Measurements from ENCODE around the gene TMEM131L.

The TMEM131L gene

DNA sequence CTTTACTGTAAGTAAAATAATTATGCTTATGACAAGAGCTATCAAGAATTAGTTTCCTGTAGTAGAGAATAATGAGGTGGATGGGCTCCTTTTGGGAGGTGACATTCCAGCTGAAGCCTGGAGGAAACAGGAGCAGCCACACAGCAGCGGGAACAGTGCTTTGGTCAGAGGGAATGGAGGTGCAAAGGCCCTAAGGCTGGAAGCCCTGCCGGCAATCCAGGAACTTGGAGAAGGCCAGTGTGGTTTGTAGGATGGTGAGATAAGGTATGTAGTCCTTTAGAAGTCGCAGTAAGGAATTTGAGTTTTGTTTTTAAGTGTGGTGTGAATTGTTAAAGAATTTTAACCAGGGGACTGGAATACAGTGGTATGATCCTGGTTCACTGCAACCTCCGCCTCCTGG lies 8.1 kb downstream of the TMEM131L start:
- DNase-seq (ENCODE audit: low read depth): no peak

DNA sequence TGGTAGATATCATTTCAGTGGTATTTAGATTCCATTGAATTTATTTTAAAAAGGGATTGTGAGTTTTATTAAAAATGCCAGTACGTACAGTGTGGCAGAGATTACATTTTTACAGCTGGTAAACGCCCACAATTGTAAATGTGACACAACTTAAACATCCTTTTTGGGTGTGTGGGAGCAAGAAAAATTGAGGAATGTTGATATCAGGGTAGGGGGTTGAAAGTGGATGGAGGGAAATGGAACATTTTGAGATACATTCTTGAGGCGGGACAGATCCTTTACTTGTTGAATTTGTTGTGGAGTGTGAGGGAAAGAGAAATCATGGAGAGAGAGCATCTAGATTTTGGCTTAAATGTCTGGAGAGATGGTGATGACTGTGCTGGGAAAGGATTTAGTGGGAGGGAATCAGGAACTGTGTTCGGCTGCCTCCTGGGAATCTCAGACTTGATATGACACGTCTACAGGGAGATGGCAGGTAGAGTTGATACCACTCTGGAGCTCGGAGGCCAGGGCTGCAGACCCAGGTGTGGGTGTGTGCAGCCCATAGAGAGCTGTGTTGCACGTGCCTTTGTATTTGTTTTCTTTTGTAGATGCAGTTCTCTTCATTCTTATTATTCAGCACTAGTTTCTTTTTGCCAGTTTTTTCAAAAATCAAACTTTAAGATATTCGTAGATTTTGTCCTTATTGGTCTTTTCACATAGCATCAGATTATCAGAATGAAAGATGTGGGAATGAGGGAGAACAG lies 10.8 kb downstream of the TMEM131L start:
- DNase-seq (ENCODE audit: low read depth): no peak

DNA sequence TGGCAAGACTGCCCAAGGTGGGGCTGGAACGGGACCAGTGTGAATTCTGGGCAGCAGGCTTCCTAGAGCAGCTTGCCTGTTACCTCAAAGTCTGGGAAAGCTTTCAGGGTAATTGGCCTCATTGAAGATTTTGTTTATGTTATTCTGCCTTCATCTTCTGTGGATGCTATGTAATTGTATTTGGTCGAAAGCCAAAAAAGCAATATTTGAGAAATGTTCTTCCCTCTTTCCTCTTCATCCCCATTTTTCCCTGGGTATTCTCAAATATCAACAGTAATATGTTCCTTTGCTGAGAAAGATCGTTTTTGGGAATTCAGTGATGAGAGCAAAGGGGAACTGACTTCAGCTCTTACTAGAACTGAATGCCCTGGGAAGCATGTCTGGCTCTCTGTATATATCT lies 12.9 kb downstream of the TMEM131L start:
- no peak for DNase-seq (ENCODE audit: low read depth)

DNA sequence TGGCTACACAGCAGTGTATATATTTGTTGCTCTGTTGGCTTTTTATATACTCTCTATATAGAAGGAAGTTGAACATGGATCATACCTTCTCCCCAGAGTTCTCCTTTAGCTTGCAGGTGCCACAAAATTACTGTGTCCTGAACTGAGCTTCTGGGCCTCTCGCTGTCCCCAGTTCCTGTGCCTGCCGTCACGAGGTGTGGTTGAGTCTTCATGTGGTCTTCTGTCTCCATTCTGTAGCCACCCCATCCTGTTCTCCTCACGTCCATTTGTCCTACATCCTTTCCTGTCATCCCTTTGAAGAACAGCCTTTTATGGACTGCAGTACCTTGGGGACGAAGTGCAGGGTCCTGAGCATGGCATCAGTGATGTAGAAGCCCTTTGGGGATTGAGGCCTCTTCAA lies 14.5 kb downstream of the TMEM131L start:
- no peak for DNase-seq (ENCODE audit: low read depth)

DNA sequence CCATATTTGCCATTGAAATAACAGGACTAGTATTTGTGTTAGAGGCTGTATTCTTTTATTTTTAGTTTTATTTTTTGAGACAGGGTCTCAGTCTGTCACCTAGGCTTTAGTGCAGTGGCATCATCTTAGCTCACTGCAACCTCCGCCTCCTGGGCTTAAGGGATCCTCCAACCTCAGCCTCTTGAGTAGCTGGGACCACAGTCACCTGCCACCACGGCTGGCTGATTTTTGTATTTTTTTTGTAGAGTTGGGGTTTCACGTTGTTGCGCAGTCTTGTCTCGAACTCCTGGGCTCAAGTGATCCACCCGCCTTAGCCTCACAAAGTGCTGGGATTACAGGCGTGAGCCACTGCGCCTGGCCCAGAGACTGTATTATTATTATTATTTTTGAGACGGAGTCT lies 15.3 kb downstream of the TMEM131L start:
- no peak for DNase-seq (ENCODE audit: low read depth)

DNA sequence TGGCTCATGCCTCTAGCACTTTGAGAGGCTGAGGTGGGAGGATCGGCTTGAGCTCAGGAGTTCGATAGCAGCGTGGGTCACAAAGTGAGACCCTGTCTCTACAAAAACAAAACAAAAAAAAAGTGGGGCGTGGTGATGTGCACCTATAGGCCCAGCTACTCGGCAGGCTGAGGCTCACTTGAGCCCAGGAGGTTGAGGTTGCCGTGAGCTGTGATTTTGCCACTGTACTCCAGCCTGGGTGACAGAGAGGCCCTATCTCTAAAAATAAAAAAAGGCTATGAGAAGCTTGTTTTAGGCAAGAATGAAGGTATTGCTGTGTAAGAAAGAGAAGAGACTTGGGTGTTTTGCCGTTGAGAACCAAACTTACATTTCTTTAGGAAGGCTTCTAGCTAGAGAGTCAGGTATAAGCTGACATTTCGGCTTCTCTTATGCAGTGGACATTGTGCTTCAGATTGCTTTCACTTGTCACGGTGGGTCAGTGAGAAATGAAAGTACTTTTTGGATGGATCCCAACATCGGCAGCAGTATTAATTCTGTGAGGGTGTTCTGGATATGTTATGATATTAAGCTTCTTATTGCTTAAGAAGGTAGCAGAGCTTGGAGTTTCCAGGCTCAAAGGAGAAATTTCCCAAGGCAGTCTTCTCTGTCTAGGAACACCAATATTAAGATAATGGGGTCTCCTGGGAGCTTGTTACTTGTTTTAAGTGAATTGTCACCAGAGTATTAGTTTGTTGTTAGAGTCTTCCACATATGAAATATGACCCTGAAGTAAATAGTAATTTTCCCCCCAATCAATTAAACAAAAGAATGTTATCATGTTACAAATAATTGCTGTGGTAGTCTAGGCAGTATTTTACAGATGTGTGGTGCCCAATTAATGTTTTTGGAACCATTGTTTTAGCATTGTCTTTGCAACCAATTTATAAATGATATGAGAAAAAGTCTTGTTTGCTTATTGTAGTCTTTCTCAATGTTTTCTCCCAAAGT lies 17.6 kb downstream of the TMEM131L start:
- no peak for DNase-seq (ENCODE audit: low read depth)

DNA sequence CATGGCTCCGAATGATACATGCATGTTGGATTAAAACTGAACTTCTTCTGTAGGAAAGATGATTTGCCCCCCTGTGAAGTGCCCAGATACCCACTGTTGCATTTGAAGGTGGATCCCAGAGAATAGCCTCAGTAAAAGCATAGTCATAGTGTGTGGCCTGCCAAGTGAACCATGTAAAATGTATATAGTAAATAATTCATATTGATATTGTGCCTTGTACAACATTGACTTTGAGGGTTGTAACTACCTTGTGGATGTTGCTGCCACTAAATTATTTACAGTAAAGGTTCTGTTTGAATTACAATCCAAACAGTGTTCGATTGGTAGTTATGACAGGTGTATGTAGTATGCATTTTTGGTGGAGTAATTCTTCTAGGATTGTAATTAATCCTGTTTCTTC lies 19.2 kb downstream of the TMEM131L start:
- no peak for DNase-seq (ENCODE audit: low read depth)

DNA sequence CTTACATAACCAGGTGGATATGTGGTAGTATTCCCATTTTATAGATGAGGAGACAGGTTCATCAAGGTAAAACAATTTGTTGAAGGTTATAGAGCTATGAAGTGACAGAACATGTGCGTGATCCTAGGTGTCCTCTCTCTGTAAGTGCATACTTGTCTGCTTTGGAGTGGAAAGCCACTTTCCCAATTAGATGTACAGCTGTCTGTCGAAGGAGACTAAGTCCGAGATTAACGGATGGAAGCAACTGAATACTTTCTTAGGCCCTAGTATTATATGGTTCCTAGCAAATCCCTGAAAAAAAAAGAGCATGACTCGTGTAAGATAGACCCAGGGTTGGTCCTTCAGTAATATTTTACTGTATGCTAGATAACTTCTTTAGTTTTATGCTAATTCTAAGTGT lies 19.7 kb downstream of the TMEM131L start:
- DNase-seq (ENCODE audit: low read depth): no peak

DNA sequence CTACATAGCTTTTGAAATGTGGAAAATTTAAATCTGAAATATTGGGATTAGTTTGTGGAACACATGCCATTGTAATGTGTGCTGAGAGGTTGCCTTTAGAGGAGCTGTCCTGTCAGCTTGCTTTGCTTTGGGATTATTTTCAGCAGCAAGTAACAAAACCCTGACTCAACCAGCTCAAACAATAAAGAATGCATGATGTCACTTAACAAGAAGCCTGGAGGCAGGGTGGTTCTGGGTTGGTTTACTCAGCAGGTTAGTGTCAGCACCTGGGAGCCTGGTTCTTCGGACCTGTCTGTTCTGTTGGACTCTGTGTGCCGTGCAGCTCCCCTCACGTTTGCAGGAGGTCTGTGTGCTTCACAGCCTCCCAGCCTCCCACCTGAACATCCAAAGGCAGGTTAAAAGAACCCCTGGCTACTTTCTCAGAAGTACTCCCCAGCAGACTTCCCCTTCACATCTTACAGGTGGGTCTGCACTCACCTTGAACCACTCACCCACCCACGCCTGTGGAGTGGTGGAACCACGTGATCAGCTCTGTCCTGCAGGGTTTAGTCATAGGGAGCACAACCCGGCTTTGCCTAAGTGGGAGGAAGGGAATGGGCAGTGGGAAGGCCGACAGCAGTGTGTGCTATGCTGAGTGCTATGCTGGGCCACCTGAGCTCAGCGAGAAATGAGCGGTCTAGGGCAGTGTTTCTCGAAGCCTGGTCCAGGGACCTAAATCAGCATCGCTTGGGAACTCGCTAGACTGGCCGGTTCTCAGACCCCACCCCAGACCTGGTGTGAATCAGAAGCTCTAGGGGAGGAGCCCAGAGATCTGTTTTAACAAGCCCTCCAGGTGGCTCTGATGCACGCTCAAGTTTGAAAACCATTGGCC lies 20.4 kb downstream of the TMEM131L start:
- no peak for DNase-seq (ENCODE audit: low read depth)

DNA sequence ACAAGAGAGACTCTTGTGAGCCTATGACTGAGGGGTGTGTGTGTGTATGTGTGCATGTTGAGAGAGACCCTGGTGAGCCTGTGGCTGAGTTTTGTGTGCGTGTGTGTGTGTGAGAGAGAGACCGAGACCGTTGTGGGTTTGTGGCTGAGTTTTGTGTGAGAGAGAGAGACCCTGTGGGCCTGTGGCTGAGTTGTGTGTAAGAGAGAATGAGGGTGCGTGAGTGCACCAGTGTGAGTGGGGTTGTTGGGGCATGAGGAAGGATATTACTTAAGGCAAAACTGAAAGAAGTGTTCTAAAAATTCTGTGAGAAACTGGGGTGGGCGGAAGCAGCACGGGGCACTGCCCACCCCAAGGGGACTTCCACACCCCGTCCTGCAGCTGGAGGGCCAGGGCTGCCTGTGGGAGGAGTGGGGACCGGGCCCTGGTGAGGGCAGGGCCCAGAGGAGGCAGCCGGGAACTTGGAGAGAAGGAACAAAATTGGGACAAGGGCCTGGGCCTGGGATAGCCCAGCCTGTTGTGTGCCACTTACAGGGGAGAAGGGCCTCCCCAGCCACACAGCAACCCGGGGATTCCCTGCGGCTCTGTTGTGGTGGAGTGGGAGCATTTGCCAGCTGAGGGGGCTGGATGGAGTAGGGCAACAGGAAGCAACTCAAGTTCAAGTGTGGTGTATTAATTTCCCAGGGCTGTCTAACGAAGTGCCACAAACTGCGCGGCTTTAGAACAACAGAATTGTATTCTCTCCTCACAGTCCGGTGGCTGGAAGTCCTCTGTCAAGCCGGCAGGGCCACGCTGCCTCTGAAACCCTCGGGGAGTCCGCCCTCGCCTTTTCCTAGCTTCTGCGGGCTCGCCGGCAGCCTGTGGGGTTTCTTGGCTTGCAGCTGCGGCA lies 22.1 kb downstream of the TMEM131L start:
- peak; percentile 55 for DNase-seq (ENCODE audit: low read depth)

DNA sequence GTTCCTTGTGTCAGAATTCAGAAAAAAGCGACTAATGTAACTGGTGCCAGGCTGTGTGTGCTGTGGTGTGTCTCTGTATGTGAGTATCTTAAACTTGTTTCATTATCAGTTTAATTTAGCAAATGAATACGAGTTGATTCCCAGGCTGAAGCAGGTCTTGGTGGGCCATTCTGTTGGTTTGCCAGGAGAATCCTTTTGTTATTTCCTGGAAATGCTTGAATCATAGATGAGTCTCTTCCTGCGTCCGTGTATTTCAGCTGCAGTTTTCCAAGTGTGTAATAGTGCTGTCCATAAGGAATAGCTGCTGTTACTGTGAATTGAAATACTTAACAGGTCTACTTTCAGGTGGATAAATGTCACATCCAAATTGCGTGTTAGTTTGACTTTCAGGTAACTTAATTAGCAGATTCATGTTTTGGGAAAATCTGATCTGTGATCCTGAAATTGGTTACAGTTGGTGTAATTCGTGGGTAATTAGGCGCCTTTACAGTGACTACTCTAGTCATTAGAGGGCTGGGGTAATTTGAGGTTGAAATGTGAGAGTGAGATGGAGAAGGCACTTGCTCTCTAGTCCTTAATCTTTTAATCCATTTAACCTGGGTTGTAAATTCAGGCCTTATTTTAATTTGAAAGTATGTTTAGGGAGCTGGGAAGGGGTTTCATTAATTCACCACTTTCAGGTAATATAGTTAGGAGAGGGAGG lies 23.8 kb downstream of the TMEM131L start:
- DNase-seq (ENCODE audit: low read depth): no peak

DNA sequence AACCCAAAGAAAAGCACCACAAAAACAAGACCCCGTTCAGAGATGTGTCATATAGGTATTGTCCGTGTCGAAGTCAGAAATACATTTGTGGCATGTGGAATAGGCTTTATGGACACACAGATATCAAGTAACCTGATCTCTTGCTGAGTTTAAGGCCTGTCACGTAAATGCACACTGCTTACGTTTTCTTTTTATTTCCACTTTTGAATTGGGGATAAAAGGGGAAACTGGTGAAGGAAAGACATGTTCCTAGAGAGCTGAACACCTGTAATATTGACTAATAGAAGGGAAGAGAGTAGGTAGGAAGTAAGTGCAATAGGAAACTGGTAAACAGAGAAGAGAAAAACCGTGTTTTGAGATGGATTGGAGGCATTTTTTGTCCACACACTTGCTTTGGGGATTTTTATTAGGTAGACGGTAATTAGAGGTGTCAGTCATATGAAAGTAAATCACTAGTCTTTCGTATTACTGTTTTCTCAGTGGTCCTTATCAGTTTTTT lies 24.9 kb downstream of the TMEM131L start:
- DNase-seq (ENCODE audit: low read depth): no peak

DNA sequence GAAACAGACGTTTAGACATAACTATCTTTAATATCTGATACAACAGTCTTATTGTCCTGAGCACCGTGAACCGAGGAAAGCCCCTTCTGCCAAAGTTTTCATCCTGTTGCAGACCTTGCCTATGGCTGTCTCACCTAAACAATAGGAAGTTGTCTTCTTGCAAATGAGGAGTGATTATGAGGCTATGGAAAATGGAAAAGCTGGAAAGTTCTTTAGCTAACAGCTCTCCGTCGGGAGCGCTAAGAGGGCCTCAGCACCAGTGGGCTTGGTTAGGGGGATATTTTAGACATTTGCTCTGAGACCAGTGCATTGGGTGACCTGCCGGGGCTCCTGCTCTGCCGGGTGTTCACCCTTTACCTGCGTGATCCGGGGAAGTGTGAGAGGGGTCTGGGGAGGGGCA lies 28.4 kb downstream of the TMEM131L start:
- DNase-seq (ENCODE audit: low read depth): no peak

DNA sequence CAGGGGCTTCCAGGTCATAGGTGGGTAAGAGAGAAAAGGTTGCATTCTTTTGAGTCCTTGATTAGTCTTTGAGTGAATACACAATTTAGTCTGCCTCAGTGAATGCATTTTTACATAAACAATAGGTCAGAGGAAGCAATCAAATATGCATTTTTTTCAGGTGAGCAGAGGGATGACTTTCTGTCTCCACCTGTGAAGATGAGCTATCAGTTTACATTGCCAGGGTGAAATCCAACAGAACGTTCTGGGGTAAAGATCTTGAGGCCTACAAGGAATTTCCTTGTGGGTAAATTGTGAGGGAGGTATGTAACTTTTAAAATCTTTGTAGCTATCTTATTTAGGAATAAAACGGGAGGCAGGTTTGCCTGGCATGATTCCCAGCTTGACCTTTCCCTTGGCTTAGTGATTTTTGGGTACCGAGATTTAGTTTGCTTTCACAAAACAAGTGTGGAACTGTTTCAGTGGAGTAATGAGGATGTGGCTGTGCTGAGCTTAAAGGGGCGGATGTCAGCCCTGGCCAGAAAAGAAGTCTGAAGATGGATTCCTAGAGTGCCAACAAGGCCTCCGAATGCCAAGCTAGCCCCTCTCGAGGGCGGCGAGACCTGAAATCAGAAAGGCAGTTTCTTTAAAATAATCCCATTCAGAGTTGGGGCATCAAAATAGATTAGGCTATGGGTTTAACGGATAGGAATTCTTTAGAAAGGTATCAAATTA lies 29.5 kb downstream of the TMEM131L start:
- no peak for DNase-seq (ENCODE audit: low read depth)

DNA sequence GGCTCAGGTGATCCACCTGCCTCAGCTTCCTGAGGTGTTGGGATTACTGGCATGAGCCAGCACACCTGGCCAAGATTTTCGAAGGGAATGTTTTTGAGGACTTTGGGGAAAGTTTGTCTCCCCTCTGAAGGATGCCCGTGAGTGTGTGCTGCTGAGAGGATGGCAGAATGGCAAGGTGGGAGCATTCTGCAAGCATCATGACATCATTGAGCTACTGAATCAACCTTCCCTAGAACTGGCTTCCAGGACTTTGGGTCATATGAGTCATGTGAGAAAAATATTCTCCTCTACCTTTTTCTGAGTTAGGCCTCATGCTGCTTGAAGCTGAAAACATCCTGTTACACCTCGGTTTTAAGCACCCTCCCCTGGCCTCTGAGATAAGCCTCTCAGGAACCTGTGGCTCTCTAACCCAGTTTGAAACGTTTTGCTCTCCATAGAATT lies 31.0 kb downstream of the TMEM131L start:
- no peak for DNase-seq (ENCODE audit: low read depth)

DNA sequence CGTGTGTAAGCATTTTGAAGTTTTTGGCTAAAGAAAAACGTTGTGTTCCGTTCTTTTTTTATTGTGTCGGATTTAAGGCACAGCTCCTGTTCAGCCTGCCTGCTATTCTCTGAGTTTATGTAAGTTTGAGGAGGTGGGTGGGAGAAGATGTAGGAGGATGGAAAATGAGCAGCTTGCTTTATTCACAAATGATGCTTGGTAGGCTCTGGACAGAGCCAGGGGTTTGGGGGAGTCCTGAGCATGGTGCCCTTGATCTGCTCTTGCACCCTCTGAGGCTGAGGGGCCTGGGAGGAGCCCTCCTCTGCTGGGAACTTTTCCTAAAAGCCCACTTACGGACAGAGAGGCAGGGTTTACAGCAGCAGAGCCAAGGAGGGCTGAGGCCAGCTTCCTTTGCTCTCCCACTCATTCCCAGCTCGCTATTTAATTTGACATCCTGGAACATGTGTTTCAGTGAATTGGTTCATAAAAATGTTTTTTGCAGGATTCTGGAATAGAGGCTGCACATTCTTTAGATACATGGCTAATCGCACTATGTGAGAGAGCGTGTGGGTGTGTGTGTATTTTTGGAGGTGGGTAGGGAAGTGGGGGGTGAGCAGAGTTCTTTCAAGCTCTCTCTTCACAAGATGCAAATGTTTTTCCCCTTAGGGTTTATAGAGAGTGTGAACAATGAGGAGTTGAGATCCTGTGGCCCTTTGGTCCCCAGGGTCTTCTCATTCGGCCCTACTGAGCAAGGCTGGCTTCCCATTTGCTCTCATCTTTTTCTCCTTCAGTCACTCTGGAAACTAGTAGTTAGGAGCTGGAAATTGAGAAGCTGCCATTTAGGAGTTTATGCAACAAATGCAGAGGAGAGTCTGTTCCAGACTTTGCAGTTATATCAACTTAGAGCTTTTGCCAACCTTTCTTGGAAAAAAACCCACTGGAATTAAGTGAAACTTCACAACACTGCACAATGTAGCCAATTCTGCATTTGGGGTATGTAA lies 32.1 kb downstream of the TMEM131L start:
- DNase-seq (ENCODE audit: low read depth): no peak

DNA sequence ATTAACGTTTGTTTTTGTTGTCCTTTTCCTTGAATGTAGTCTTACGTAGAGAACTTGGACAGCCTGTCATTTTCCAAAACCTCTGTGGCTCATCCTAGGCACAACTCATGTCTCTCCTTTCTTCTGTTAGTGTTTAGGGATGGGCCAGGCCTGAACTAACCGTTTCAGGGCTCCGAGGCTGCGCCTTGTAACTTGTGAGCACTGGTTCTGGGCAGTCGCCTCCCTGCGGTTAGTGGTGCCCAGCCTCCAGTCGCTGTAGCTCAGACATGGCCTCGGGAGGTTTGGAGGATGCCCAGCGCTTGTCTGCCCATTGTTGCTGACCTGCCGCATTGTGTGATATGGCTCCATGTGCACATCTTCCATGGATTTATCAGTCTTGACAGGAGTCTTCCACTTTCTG lies 32.8 kb downstream of the TMEM131L start:
- DNase-seq (ENCODE audit: low read depth): no peak

DNA sequence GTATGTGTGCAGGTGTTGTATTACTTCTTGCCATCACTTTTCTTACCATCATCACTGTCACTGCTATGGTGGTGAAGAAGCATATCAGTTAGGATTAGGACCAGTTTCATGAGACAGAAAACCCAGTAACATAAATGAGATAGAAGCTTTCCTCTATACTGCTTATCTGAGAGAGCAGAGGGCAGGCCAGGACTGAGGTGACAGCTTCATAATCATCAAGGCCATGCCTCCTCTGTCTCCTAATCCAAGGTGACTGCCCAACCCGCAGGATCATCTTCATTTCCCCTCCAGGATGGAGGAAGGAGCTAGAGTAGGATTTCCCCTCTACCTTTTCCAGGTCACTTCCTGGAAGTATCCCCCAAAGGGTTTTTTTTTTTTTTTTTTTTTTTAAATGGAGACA lies 35.4 kb downstream of the TMEM131L start:
- no peak for DNase-seq (ENCODE audit: low read depth)
